OCI-LY7 (cell line): ENCODE results near the gene TMEM144.

Experiments
- CTCF ChIP-seq: fragments of 200-600 bp; sonication (generic); conservative IDR thresholded peaks from 2 replicates; pipeline ENCODE4 v1.5.1; 2014; ENCODE audit warnings: mild to moderate bottlenecking, antibody characterized with exemption, low read length, moderate library complexity, mixed read lengths
- EZH2phosphoT487 ChIP-seq: fragments of 200-600 bp; sonication (generic); IDR thresholded peaks from 2 replicates; pipeline ENCODE4 v1.6.1; 2018; ENCODE audit warnings: low read depth, borderline replicate concordance, mild to moderate bottlenecking, mixed run types, antibody characterized with exemption, low read length, moderate library complexity, mixed read lengths

DNA sequence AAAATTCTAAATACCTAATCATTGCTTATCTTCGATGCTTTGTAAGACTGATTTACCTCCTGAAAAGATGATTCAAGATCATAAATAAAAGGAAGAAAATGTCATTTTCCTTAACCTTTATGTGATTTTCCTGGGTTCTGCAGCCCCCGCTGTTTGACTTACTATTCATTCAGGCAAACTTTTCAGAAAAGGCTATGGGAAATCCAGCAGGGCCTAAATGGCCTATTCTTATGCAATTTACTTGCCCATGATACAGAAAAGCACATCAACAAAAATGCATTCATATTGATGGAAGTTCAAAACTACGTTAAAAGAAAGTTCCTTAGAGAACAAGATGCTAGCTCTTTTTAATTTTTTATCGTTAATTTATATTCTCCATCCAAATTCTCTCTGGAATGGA, 51.2 kb downstream of the TMEM144 start:
- TF ChIP-seq CTCF, result no peak
- no peak for TF ChIP-seq EZH2phosphoT487
